Measurements from ENCODE around the gene CDH13.

Gene CDH13

DNA sequence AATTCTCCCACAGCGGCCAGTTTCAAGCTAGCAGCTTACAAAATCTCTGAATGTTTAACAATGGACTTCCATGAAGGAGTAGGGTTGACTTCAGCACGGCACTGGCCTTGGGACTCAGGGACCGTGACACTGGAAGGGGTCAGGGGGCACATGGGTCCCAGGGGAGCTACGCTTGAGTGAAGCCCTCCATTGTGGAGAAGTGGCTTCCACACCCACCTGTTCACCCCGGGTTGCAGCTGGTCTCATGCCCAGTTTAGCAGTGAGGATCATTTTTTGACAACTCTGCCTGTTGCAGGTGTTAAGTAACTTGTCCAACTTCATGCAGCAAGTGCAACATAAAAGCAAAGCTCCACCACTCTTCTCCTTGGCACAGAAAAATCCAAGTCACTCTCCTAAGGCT, 510.2 kb downstream of the CDH13 start:
- H3K27ac Mint-ChIP-seq, result no peak overlapping the region
- no peak for DNase-seq
- no peaks in the 10 kb centered on the region for H3K9me3 Mint-ChIP-seq
- no peaks in the 10 kb centered on the region for H3K36me3 Mint-ChIP-seq (ENCODE audit: low read depth)
- peak overlapping the region; percentile 47 for H3K4me3 Mint-ChIP-seq
- H3K27me3 Mint-ChIP-seq, result peaks cover 3% of the 10 kb centered on the region
- peaks cover 15% of the 10 kb centered on the region for H3K4me1 Mint-ChIP-seq (ENCODE audit: low read depth)

DNA sequence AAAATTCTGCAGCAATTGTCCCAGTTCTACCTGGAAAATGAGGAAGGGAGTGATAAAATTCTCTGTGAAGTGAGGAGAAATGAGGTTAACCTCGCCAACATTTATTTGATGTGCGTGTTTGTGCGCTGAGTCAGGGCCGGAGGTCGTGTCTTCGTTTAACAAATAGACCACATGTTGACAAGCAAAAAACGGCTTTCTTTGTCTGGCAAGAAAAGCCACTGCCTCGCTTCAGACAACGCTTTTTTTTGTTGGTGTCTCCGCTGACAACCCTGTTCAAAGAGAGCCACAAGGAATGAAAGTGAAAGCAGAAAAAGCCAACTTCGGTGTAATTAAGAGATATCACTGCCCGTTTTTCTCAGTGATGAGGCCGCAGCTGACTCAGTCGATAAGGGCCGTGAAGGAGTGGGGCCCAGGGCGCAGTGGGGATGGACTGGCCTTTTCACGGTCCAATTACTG, 510.6 kb downstream of the CDH13 start:
- Mint-ChIP-seq H3K4me3 (peak overlapping the region; percentile 47), H3K27ac (no peak overlapping the region)
- no peak for DNase-seq

DNA sequence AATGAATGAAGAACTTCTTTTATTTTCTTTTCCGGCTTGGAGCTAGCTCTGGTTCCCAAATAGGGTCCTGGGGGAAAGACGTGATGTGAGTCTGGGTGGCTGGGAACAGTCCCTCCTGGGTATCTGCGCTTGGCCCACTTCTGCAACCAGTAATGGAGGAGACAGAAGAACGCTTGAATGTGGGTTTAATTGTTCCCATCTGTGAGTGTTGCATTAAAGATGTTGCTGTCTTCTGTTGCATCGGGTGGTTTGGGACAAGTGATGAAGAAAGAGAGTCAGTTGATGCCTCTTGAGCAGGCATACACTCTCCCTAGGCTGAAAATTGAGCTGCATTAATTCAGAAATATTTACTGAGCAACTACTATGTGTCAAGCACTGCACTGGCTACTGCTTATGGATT, 511.1 kb downstream of the CDH13 start:
- no peaks in the 10 kb centered on the region for H3K36me3 Mint-ChIP-seq (ENCODE audit: low read depth)
- H3K4me3 Mint-ChIP-seq, result no peak overlapping the region
- H3K27ac Mint-ChIP-seq, result no peak overlapping the region
- H3K4me1 Mint-ChIP-seq (ENCODE audit: low read depth), result peaks cover 15% of the 10 kb centered on the region
- peaks cover 3% of the 10 kb centered on the region for H3K27me3 Mint-ChIP-seq
- DNase-seq, result no peak
- peaks cover 2% of the 10 kb centered on the region for H3K9me3 Mint-ChIP-seq

More for the DNA sequence above, 510.6 kb downstream of the CDH13 start:
- Mint-ChIP-seq H3K36me3 (ENCODE audit: low read depth) (no peaks in the 10 kb centered on the region), H3K4me1 (ENCODE audit: low read depth) (peaks cover 15% of the 10 kb centered on the region), H3K9me3 (peaks cover under 1% of the 10 kb centered on the region), H3K27me3 (peaks cover 3% of the 10 kb centered on the region)

DNA sequence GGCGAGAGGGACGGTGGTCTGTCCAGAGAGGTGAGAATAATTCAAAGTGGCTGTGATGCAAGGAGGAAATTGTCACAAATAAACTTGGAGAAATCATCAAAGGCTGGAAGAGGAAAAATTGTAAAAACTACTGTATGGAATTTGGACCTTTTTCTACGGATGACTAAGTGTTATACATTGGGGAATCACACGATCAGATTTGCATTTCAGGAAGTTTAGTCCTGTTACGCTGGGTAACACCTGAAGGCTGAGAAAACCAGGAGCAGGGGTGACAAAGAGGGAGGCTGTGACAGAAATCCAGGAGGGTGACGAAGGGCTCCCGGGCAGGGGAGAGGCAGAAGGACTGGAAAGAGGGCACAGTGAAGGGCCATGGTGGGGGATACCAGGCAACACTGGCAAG, 511.7 kb downstream of the CDH13 start:
- Mint-ChIP-seq H3K36me3 (ENCODE audit: low read depth) (no peaks in the 10 kb centered on the region), H3K9me3 (peaks cover 2% of the 10 kb centered on the region), H3K27me3 (peaks cover 3% of the 10 kb centered on the region), H3K4me3 (no peak overlapping the region), H3K27ac (no peak overlapping the region), H3K4me1 (ENCODE audit: low read depth) (peaks cover 15% of the 10 kb centered on the region)
- no peak for DNase-seq

DNA sequence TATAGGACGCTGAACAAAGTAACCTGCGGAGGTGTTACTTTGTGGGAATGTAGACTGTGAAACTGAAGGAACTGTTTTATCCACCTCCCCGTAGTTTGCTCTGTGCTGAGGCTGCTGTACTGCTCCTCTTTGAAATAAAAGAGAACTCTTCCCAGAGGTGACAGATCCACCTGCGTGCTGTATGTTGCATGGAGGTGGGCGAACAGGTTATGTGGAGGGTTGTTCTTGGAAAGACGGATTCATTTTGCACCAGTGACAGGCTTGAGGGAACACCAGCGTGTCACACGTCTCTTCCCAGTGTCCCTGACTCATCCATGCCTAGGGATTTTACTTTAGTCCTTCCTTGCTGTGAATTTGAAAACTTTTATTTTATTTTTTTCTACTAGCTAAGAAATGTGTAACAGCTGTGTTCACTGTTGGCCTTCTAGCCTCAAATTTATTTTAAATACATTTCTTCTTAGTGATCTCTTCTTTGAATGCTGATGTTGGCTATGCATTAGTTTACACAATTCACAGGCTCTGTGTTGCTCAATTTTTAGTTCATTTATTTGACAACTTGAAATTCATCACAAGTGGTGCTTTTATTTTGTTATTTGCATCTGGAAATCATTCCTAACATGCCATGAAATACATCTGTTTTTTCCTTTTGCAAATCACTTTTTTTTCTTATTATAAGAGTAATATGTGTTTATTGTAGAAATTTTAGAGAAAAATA, 512.4 kb downstream of the CDH13 start:
- no peak for DNase-seq
- Mint-ChIP-seq H3K9me3 (peaks cover 2% of the 10 kb centered on the region), H3K4me3 (no peak overlapping the region), H3K36me3 (ENCODE audit: low read depth) (no peaks in the 10 kb centered on the region), H3K27ac (no peak overlapping the region), H3K4me1 (ENCODE audit: low read depth) (peaks cover 15% of the 10 kb centered on the region), H3K27me3 (peaks cover 3% of the 10 kb centered on the region)

DNA sequence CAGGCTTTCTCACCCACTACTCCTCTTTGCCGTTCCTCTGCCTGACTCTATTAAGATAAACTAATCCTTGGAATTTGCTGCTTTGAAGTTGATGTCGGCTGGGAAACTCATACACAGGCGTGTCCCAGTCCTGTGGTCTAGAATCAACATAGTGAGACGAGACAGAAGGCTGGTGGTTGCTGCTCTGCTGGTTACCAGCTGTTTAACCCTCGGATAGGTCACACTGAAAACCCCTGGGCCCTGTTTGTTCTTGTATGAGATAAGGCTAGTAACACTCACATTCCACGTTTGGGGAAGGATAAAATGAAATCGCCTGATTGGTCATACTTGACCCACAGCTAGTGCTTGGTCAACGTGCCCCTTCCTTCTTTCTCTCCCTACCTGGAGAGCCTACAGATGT, 517.0 kb downstream of the CDH13 start:
- DNase-seq, result no peak
- H3K27ac Mint-ChIP-seq, result no peak overlapping the region
- no peaks in the 10 kb centered on the region for H3K36me3 Mint-ChIP-seq (ENCODE audit: low read depth)
- H3K9me3 Mint-ChIP-seq, result peaks cover 2% of the 10 kb centered on the region
- no peak overlapping the region for H3K4me3 Mint-ChIP-seq
- H3K27me3 Mint-ChIP-seq, result no peaks in the 10 kb centered on the region
- H3K4me1 Mint-ChIP-seq (ENCODE audit: low read depth), result no peaks in the 10 kb centered on the region

DNA sequence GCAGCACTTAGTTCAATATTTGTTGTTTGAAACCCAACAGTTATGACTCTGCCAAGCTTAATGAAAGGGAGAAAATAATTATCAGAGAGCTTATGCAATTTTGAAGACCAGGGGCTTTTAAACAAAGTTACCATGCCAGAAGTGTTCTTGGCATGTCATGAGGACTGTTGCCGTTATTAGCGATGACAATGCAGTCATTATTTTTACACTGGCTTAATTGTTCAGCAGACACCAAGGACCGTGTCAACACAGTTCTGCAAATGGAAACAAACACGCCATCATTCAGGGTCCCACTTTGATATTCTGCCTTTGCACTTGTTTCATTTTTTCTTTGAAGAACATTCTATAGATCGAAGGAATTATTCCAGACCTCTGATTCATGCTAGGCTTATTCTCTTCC, 518.5 kb downstream of the CDH13 start:
- H3K36me3 Mint-ChIP-seq (ENCODE audit: low read depth), result no peaks in the 10 kb centered on the region

DNA sequence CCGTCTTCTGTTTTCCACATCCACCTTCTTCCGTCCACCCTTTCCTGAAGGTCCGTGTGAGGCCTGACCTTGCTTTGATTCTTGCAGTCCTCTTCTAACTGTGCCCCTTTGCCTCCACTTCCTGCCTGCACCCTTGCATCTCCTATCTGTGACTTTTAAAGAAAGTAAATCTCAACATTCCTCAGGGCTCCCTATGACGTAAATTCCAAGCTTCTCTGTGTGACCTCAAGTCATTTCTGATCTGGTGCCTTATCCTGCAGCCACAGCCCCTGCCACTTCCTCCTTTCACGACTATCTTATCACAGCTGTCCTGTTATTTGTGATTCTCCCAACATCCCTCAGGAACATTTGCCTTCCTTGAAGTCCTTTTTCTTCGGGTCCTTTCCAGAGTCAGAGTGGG, 520.5 kb downstream of the CDH13 start:
- Mint-ChIP-seq H3K4me1 (ENCODE audit: low read depth) (no peaks in the 10 kb centered on the region), H3K36me3 (ENCODE audit: low read depth) (no peaks in the 10 kb centered on the region), H3K9me3 (peaks cover 3% of the 10 kb centered on the region), H3K4me3 (no peak overlapping the region), H3K27ac (no peak overlapping the region), H3K27me3 (peaks cover 3% of the 10 kb centered on the region)
- DNase-seq, result no peak

More for the DNA sequence above, 518.5 kb downstream of the CDH13 start:
- Mint-ChIP-seq H3K4me3 (no peak overlapping the region), H3K27ac (no peak overlapping the region), H3K4me1 (ENCODE audit: low read depth) (no peaks in the 10 kb centered on the region), H3K27me3 (no peaks in the 10 kb centered on the region), H3K9me3 (peaks cover 2% of the 10 kb centered on the region)
- no peak for DNase-seq

DNA sequence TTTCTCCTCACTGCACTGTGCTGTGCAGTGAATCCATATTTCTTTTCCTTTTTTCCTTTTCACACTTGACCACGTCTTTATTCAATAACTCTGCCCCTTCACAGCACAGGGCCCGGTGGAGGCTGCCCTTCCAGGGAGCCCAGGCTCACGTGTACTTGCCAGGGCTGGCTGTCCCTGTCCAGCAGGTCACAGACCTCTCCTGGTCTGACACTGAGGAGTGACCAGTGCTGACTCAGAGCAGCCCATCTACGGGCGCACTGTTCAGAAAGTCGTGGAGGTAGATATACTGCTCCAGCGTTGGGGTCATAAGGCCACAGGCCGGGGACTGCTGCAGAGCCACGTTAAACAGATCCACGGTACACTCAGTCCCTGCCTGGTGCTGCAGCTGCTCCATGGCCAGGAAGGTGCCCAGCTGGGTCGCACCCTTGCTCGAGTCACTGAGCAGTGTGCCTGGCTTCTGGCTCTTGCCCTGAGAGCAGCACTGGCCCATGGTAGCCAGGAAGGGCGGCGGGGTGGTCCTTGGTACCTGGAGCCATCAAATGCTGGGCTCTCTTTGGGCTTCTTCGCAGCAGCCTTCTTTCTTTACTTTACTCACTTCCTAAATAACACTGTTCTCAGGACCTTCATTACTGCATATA, 531.7 kb downstream of the CDH13 start:
- no peaks in the 10 kb centered on the region for H3K36me3 Mint-ChIP-seq (ENCODE audit: low read depth)
- H3K27me3 Mint-ChIP-seq, result no peaks in the 10 kb centered on the region
- H3K4me3 Mint-ChIP-seq, result no peak overlapping the region
- no peaks in the 10 kb centered on the region for H3K4me1 Mint-ChIP-seq (ENCODE audit: low read depth)
- no peak for DNase-seq
- no peak overlapping the region for H3K27ac Mint-ChIP-seq
- peaks cover 5% of the 10 kb centered on the region for H3K9me3 Mint-ChIP-seq

DNA sequence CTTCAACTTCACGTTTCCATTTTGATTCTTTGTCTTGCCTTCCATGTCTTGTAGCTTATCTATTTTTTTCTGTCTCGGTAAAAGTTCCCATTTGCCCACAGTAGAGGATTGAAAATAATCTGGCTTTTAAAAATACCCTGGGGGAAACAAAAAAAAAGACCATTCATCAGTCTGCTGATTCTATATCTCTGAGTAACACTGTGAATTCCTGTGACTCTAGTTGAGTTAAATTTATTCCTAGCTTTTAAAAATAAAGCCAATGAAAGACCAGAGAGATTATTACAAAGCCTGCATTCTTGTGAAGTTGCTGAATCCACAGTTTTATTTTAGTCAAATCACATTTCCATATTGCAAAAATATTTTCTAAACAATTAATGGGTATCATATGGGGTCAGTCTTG, 532.3 kb downstream of the CDH13 start:
- Mint-ChIP-seq H3K9me3 (peaks cover 3% of the 10 kb centered on the region), H3K4me1 (ENCODE audit: low read depth) (no peaks in the 10 kb centered on the region), H3K27ac (no peak overlapping the region), H3K4me3 (no peak overlapping the region), H3K36me3 (ENCODE audit: low read depth) (no peaks in the 10 kb centered on the region), H3K27me3 (no peaks in the 10 kb centered on the region)
- no peak for DNase-seq

DNA sequence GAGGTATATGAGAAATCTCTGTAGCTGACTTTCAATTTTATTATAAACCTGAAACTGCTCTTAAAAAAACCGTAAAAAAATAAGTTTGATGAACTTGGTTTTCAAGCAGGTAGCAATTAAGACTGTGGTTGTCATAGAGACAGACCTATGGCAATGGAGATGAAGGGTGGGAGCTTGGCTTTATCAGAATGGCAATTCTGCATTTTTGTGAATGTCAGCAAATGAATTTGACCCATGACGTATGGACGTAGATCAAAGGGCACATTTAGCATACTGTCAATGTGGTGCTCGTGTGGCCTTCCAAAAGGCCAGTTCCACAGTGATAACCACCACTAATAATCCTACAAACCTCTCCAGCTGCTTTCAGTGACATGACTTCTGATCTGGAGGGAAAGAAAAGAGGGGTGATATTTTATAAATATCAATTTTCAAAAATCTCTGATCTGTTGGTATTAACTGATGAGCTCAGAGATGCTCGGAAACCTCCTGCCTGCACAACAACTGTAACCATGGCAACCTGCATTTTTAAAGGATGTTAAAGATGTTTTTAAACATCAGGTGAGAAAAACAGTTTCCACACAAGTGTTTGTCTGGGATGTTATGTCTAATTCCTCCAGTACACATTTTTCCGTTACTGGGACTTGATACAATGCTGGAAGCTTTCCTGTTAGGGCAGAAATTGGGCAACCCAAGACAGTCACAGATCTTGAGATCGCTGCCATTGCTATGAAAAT, 533.7 kb downstream of the CDH13 start:
- Mint-ChIP-seq H3K27me3 (no peaks in the 10 kb centered on the region), H3K27ac (no peak overlapping the region), H3K36me3 (ENCODE audit: low read depth) (no peaks in the 10 kb centered on the region), H3K4me1 (ENCODE audit: low read depth) (no peaks in the 10 kb centered on the region), H3K9me3 (peaks cover under 1% of the 10 kb centered on the region), H3K4me3 (no peak overlapping the region)
- DNase-seq, result no peak

DNA sequence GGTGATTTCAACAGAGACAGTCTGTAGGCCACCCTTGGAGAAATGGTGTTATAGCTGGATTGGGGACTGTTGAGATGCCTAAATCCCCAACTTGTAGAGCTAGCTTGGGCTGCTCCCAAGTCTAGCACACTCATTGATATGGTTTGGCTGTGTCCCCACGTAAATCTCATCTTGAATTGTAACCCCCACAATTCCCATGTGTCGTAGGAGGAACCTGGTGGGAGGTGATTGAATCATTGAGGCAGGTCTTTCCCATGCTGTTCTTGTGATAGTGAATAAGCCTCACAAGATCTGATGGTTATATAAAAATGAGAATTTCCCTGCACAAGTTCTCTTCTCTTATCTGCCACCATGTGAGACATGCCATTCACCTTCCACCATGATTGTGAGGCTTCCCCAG, 536.0 kb downstream of the CDH13 start:
- H3K36me3 Mint-ChIP-seq (ENCODE audit: low read depth), result no peaks in the 10 kb centered on the region
- no peak overlapping the region for H3K27ac Mint-ChIP-seq
- no peaks in the 10 kb centered on the region for H3K9me3 Mint-ChIP-seq
- no peaks in the 10 kb centered on the region for H3K4me1 Mint-ChIP-seq (ENCODE audit: low read depth)
- H3K27me3 Mint-ChIP-seq, result no peaks in the 10 kb centered on the region
- no peak overlapping the region for H3K4me3 Mint-ChIP-seq
- no peak for DNase-seq

DNA sequence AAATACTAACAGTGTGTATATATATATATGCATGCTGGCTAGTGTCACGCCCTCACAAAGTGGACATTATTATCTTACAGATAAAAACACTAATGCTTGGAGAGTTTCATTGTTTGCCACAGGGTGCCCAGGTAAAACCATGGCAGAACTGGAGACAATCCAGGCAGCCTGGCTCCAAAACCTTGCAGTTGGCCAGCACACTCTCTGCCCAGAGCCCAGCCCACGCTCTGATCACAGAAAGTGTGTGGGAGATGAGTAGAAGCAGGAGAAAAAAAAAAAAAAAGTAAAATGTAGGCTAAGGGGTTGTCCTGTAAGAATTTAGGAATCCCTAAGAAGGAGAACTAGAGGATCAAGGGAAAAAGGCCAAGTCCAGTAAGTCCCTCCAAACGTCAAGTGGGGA, 538.0 kb downstream of the CDH13 start:
- no peaks in the 10 kb centered on the region for H3K9me3 Mint-ChIP-seq
- no peak for DNase-seq
- H3K36me3 Mint-ChIP-seq (ENCODE audit: low read depth), result no peaks in the 10 kb centered on the region
- H3K4me1 Mint-ChIP-seq (ENCODE audit: low read depth), result no peaks in the 10 kb centered on the region
- no peaks in the 10 kb centered on the region for H3K27me3 Mint-ChIP-seq
- no peak overlapping the region for H3K27ac Mint-ChIP-seq
- H3K4me3 Mint-ChIP-seq, result no peak overlapping the region

DNA sequence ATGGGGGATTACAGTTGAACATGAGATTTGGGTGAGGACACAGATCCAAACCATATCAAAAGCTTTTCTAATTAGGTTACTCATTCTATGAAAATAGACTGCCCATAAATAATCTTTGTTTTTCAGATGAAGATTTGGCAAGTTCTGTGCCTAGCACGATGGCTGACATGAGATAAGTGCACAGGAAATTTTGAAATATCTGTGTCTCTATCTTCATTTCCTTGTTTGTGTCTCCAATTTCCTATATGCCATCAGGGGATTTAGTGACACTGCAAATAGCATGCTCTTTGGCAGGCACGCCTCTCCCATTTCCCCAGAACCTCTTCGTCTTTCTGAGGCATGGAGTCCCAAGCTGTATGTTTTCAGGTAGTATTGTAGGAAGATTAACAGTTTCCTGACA, 544.6 kb downstream of the CDH13 start:
- H3K4me3 Mint-ChIP-seq, result no peak overlapping the region
- no peak for DNase-seq
- no peaks in the 10 kb centered on the region for H3K4me1 Mint-ChIP-seq (ENCODE audit: low read depth)
- no peak overlapping the region for H3K27ac Mint-ChIP-seq
- H3K36me3 Mint-ChIP-seq (ENCODE audit: low read depth), result no peaks in the 10 kb centered on the region
- peaks cover 3% of the 10 kb centered on the region for H3K27me3 Mint-ChIP-seq
- H3K9me3 Mint-ChIP-seq, result no peaks in the 10 kb centered on the region

DNA sequence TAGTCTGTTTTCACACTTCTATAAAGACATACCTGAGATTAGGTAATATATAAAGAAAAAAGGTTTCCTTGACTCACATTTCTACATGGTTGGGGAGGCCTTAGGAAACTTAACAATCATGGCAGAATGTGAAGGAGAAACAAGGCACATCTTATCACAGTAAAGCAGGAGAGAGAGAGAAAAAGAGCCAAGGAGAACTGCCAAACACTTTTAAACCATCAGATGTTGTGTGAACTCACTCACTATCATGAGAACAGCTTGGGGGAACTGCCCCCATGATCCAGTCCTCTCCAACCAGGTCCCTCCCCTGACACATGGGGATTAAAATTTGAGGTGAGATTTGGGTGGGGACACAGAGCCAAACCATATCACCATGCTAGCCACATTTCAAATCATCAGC, 547.9 kb downstream of the CDH13 start:
- Mint-ChIP-seq H3K27me3 (peaks cover 3% of the 10 kb centered on the region), H3K36me3 (ENCODE audit: low read depth) (no peaks in the 10 kb centered on the region), H3K9me3 (no peaks in the 10 kb centered on the region), H3K4me3 (no peak overlapping the region), H3K4me1 (ENCODE audit: low read depth) (no peaks in the 10 kb centered on the region), H3K27ac (no peak overlapping the region)
- no peak for DNase-seq

Measured in activated T-cell treated with anti-CD3 and anti-CD28 coated beads, Interleukin-2, amount 50 U/mL, for 24 hours (primary cell).